GM20431 (cell line): ENCODE data around the gene FHAD1.

Experiments
- in situ Hi-C: fragments of 300-500 bp; cut with MseI, MboI; formaldehyde crosslinking; loops from one replicate; pipeline ENCODE4 v1.15.0; 2020; ENCODE audit warnings: low sequenced_read_pairs; ENCODE audit not compliant: unreplicated experiment

The FHAD1 gene

DNA sequence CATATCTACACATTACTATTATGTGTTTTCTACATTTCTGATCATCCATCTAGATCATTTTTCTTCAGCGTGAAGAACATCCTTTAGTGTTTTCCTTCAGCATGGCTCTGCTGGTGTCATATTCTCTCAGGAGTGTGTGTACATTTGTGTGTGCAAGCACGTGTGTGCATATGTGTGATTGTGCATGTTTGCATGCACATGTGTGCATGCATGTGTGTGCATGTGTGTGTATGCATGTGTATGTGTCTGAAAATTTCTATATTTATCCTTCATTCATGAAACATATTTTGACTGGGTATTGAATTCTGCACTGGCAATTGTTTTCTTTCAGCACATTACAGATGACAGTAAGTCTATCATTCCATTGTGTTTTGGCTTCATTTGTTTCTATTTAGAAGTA lies 74.6 kb downstream of the FHAD1 start:
- in situ Hi-C loops: loop anchor here (5.0 kb wide), 1 partner anchor 116 kb away; the partner anchor contains the start of gene CTRC

DNA sequence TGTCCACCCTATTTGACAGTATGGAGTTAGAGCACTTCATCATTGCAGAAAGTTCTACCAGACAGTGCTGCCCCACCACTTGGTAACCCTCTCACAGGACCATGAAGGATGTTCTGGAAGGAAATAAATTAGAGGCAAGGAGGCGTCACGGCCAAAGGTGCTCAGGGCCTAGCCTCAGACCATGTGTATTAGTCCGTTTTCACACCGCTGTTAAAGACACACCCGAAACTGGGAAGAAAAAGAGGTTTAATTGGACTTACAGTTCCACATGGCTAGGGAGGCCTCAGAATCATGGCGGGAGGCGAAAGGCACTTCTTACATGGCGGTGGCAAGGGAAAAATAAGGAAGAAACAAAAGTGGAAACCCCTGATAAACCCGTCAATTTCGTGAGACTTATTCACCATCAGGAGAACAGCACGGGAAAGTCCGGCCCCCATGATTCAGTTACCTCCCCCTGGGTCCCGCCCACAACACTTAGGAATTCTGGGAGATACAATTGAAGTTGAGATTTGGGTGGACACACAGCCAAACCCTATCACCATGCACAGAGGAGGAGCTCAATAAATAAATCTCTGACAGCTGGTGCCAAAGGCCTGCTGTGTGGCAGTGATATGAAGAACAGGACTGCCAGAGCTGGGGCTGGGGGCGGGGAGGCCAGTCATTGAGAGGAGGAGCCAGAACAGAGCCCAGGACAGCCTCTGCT lies 75.8 kb downstream of the FHAD1 start:
- in situ Hi-C loops: loop anchor here (5.0 kb wide), 1 partner anchor 115 kb away; the partner anchor contains the start of gene CTRC

DNA sequence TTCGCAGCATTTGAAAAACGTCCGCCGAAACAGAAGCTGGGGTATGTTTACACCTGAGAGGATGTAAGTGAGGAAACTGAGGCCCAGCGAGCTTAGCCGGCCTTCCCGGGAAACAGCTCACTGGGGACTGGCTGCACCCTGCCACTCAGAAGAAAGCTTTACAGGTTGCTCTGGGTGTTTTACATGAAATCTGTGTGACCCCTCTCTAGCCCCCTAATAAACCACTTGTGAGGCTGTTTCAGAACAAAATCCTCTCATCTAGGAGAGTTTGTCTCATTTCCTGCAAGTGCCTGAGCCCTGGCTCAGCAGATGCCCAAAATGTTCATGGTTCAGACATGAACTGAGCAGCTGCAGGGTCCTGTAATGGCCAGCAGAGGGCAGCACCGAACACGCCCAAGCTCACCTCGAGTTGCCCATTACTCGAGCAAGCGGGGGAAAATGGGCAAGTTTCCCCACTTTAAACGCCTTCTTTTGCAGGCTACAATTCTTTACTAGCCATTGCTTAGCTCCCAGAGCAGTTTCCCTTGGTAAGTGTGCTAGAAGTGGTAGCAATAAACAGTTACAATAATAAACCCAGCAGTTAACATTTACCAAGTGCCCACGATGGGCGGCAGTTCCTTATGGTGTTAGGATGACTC lies 76.4 kb downstream of the FHAD1 start:
- in situ Hi-C loops: loop anchor here (5.0 kb wide), 1 partner anchor 114 kb away; the partner anchor contains the start of gene CTRC

GRCh38 chr1:15323989-15324868 lies 77.2 kb downstream of the FHAD1 start:
- in situ Hi-C loops: loop anchor here (5.0 kb wide), 1 partner anchor 113 kb away; the partner anchor contains the start of gene CTRC

- in situ Hi-C loops: loop anchor here (5.0 kb wide), 1 partner anchor 112 kb away; the partner anchor contains the start of gene CTRC
Measured at GRCh38 chr1:15324869-15325335, 77.9 kb downstream of the FHAD1 start.

GRCh38 chr1:15325375-15326085 lies 78.5 kb downstream of the FHAD1 start:
- in situ Hi-C loops: no loop called here

- in situ Hi-C loops: no loop called here
Measured at GRCh38 chr1:15326691-15327588, 79.9 kb downstream of the FHAD1 start.

- in situ Hi-C loops: no loop called here
Measured at GRCh38 chr1:15328351-15329103, 81.5 kb downstream of the FHAD1 start.

GRCh38 chr1:15329104-15329820 lies 82.2 kb downstream of the FHAD1 start:
- in situ Hi-C loops: no loop called here

- in situ Hi-C loops: no loop called here
Measured at GRCh38 chr1:15330028-15330427, 83.0 kb downstream of the FHAD1 start.

GRCh38 chr1:15331180-15331579 lies 84.2 kb downstream of the FHAD1 start:
- in situ Hi-C loops: no loop called here

- in situ Hi-C loops: no loop called here
Measured at GRCh38 chr1:15331734-15332133, 84.7 kb downstream of the FHAD1 start.

- in situ Hi-C loops: no loop called here
Measured at GRCh38 chr1:15332525-15332924, 85.5 kb downstream of the FHAD1 start.

DNA sequence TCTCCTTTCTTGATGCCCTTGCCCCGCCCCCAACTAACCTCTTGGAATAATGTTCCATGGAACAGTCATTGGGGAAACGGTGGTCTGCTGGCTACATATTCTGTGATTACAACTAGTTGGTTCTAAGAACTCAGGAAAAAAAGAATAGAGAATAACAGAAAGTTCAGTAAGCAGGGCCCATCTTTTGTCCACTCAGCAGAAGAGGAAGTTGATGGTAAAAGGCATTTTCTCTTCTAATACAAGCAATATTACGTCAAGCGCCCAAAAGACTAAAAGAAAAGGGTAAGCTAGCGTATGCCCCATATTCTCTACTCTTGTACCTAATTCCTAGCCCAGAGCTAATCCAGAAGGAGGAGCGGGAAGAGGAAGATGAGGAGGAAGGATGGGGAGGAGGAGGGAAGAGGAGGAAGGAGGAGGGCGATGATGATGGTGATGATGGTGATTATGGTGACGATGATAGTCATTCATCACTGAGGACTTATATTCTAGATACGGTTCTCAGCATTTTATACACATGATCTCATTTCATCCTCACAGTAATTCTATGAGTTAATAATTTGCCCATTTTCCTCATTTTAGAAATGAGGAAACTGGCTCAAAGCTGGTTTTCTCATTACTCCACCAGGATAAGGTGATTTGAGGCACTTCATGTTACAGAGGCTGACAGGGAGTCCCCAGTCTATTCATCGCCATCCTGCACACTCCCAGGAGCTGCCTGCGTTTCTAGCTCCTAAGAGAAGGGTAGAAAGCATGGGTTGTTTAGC lies 86.1 kb downstream of the FHAD1 start:
- in situ Hi-C loops: no loop called here

- in situ Hi-C loops: no loop called here
Measured at GRCh38 chr1:15334995-15335394, 88.0 kb downstream of the FHAD1 start.

DNA sequence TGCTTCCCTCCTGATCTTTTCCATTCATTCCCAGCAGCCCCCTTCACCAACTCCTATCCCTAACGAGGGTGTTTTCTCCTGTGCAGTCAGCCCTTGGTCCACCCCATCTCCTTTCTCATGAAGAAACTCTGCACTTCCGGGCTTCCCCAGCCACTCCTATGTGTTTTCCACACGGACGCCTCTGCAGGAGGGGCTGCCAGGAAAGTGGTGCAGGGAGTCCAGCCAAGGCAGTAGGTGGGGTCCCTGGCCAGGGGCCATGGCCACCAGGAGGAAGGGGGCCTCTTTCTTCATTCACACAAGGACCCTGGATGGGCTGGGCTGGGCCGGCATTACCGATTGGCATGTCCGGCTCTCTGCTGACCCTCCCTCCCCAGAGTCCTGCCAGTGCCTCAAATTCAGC lies 89.8 kb downstream of the FHAD1 start:
- in situ Hi-C loops: no loop called here
